CD8-positive, alpha-beta memory T cell (primary cell): ENCODE results near the gene TXNRD2. TPM values are rescaled to one million over a fixed set of nuclear protein-coding genes. Genes with fewer than 3 reads are reported as not detected.

Experiments used
- CTCF ChIA-PET: fragments of 350-600 bp; sonication (Branson Sonifier 250); formaldehyde crosslinking; loops from one replicate; lab custom pipeline; 2021; ENCODE audit warnings: antibody characterized with exemption; lab: Charles Lee
- POLR2A ChIA-PET: fragments of 350-600 bp; sonication (Branson Sonifier 250); formaldehyde crosslinking; loops from one replicate; lab custom pipeline; 2021; ENCODE audit warnings: antibody characterized with exemption; lab: Charles Lee
- DNase-seq, 5 donors: peaks; one replicate each; pipeline versions ENCODE4 v3.0.0 to v3.0.0-alpha.2; 2020 to 2022; ENCODE audit warnings: mixed read lengths in 1 of 5
- H3K27ac ChIP-seq: one replicate; pipeline ENCODE4 v1.7.0; 2013; ENCODE audit warnings: low read depth, mild to moderate bottlenecking, low read length, moderate library complexity
- H3K27me3 ChIP-seq: 2 replicates; pipeline ENCODE4 v1.7.0; 2013; ENCODE audit warnings: low read length, mild to moderate bottlenecking; ENCODE audit not compliant: insufficient read depth, poor library complexity, severe bottlenecking
- H3K36me3 ChIP-seq: 2 replicates; pipeline ENCODE4 v1.7.0; 2013; ENCODE audit warnings: mild to moderate bottlenecking, low read length, moderate library complexity; ENCODE audit not compliant: insufficient read depth
- H3K4me1 ChIP-seq: 2 replicates; pipeline ENCODE4 v1.7.0; 2013; ENCODE audit warnings: mild to moderate bottlenecking, low read length, moderate library complexity; ENCODE audit not compliant: insufficient read depth
- H3K4me3 ChIP-seq: 2 replicates; pipeline ENCODE4 v1.7.0; 2013; ENCODE audit warnings: mild to moderate bottlenecking, low read length
- H3K9me3 ChIP-seq: 2 replicates; pipeline ENCODE4 v1.7.0; 2013; ENCODE audit warnings: mild to moderate bottlenecking, low read length
- H3K27ac Mint-ChIP-seq, 8 donors: one replicate each; pipeline ENCODE4 v1.8.0; 2020 to 2021; ENCODE audit warnings: mixed read lengths in 8 of 8, mild to moderate bottlenecking in 6 of 8, inconsistent platforms in 3 of 8, moderate library complexity in 3 of 8
- H3K27me3 Mint-ChIP-seq, 2 donors: one replicate each; pipeline ENCODE4 v1.8.0; 2020 to 2021; ENCODE audit warnings: mixed read lengths in 2 of 2, mild to moderate bottlenecking in 1 of 2, moderate library complexity in 1 of 2
- H3K36me3 Mint-ChIP-seq, 3 donors: one replicate each; pipeline ENCODE4 v1.8.0; 2020 to 2021; ENCODE audit warnings: mixed read lengths in 3 of 3, inconsistent platforms in 1 of 3, mild to moderate bottlenecking in 1 of 3
- H3K4me1 Mint-ChIP-seq, 3 donors: one replicate each; pipeline ENCODE4 v1.8.0; 2020 to 2021; ENCODE audit warnings: mixed read lengths in 3 of 3, inconsistent platforms in 1 of 3, mild to moderate bottlenecking in 1 of 3
- H3K4me3 Mint-ChIP-seq, 7 donors: one replicate each; pipeline ENCODE4 v1.8.0; 2020 to 2021; ENCODE audit warnings: mixed read lengths in 7 of 7, mild to moderate bottlenecking in 6 of 7, moderate library complexity in 4 of 7, inconsistent platforms in 2 of 7
- H3K9me3 Mint-ChIP-seq, 5 donors: one replicate each; pipeline ENCODE4 v1.8.0; 2020 to 2022; ENCODE audit warnings: mixed read lengths in 5 of 5, mild to moderate bottlenecking in 3 of 5, moderate library complexity in 2 of 5, inconsistent platforms in 1 of 5
- polyA plus RNA-seq: library from polyadenylated mRNA; unstranded; fragments of 300-500 nt; fragmentation: Illumina TruSeq; gene quantifications from one replicate; pipeline ENCODE4 v1.2.3, GENCODE V29; 2021
- total RNA-seq, 2 experiments: library from RNA; stranded (reverse); gene quantifications; one replicate each; pipeline ENCODE4 v1.2.3, GENCODE V29; 2021

The TXNRD2 gene
- 10 to 100 TPM; 27.6 to 27.9 TPM for total RNA-seq
- 13.8 TPM for polyA plus RNA-seq

GRCh38 chr22:19941365-19942082 is at the start of gene TXNRD2, which contains the start of gene COMT:
Gene TXNRD2, minus strand, starts transcription at chr22:19941818. Its CDS starts 15 bp downstream, at chr22:19941803.
Gene COMT, plus strand, starts transcription at chr22:19941772. Its CDS starts 20,755 bp downstream, at chr22:19962527.
- POLR2A ChIA-PET, result interaction anchor here (0.8 to 1.5 kb wide), 3 partner anchors 15 to 150 kb away, joined by 3 to 5 read pairs (median 3); no protein-coding TSS in a partner anchor
- Mint-ChIP-seq H3K4me1 (peaks cover 38 to 54% (median 45%) of the 10 kb centered on the region in 3 donors), H3K27ac (peak within 1 kb of the TSS; percentile 81 to 98 (median 95)), H3K4me3 (peak within 1 kb of the TSS; percentile 85 to 96 (median 94)), H3K9me3 (peaks cover 2 to 6% (median 5%) of the 10 kb centered on the region in 5 donors), H3K36me3 (peaks cover 7 to 21% (median 16%) of the 10 kb centered on the region in 3 donors), H3K27me3 (no peaks in the 10 kb centered on the region)
- CTCF ChIA-PET, result interaction anchor here (0.6 kb wide), 1 partner anchor 13 kb away, joined by 3 read pairs; no protein-coding TSS in a partner anchor
- DNase-seq, result peak; percentile 55 to 82 (median 67)
- Histone ChIP-seq H3K27ac (peak within 1 kb of the TSS; percentile 99), H3K9me3 (no peaks in the 10 kb centered on the region), H3K4me1 (peaks cover 31% of the 10 kb centered on the region), H3K36me3 (no peaks in the 10 kb centered on the region), H3K4me3 (peak within 1 kb of the TSS; percentile 97), H3K27me3 (no peaks in the 10 kb centered on the region)

GRCh38 chr22:19991395-19991644 is 49.7 kb upstream of the TXNRD2 start:
- peaks cover 0 to 5% (median under 1%) of the 10 kb centered on the region in 3 donors for H3K4me1 Mint-ChIP-seq
- POLR2A ChIA-PET, result no interaction called here
- no peaks in the 10 kb centered on the region for H3K9me3 Mint-ChIP-seq
- no peaks in the 10 kb centered on the region for H3K36me3 Mint-ChIP-seq
- CTCF ChIA-PET, result no interaction called here
- H3K4me3 Mint-ChIP-seq, result no peak overlapping the region
- H3K27ac ChIP-seq, result no peak overlapping the region
- no peaks in the 10 kb centered on the region for H3K27me3 ChIP-seq
- H3K4me3 ChIP-seq, result no peak overlapping the region
- no peaks in the 10 kb centered on the region for H3K36me3 ChIP-seq
- DNase-seq, result no peak
- H3K9me3 ChIP-seq, result no peaks in the 10 kb centered on the region
- H3K4me1 ChIP-seq, result peaks cover 23% of the 10 kb centered on the region
- no peak overlapping the region for H3K27ac Mint-ChIP-seq
- peaks cover 0 to 5% of the 10 kb centered on the region in 2 donors for H3K27me3 Mint-ChIP-seq

- H3K36me3 ChIP-seq, result no peaks in the 10 kb centered on the region
- Mint-ChIP-seq H3K4me1 (peaks cover 0 to 7% (median 2%) of the 10 kb centered on the region in 3 donors), H3K9me3 (no peaks in the 10 kb centered on the region), H3K27ac (no peak overlapping the region), H3K4me3 (no peak overlapping the region), H3K36me3 (no peaks in the 10 kb centered on the region), H3K27me3 (peaks cover 0 to 3% of the 10 kb centered on the region in 2 donors)
- H3K9me3 ChIP-seq, result no peaks in the 10 kb centered on the region
- CTCF ChIA-PET, result no interaction called here
- POLR2A ChIA-PET, result no interaction called here
- H3K4me1 ChIP-seq, result peaks cover 28% of the 10 kb centered on the region
- H3K27ac ChIP-seq, result peak overlapping the region; percentile 93
- H3K27me3 ChIP-seq, result peaks cover 4% of the 10 kb centered on the region
- H3K4me3 ChIP-seq, result no peak overlapping the region
- no peak for DNase-seq
Measured at GRCh38 chr22:19990609-19991394, 49.2 kb upstream of the TXNRD2 start.

- Histone ChIP-seq H3K36me3 (no peaks in the 10 kb centered on the region), H3K27me3 (peaks cover 5% of the 10 kb centered on the region), H3K9me3 (no peaks in the 10 kb centered on the region), H3K4me3 (no peak overlapping the region), H3K27ac (peak overlapping the region; percentile 93), H3K4me1 (peaks cover 28% of the 10 kb centered on the region)
- Mint-ChIP-seq H3K27ac (no peak overlapping the region), H3K4me1 (peaks cover 0 to 7% (median 2%) of the 10 kb centered on the region in 3 donors), H3K9me3 (no peaks in the 10 kb centered on the region), H3K36me3 (no peaks in the 10 kb centered on the region), H3K27me3 (peaks cover 0 to 7% of the 10 kb centered on the region in 2 donors), H3K4me3 (peak overlapping the region in 1 of 7 donors; percentile 40)
- DNase-seq, result no peak
- POLR2A ChIA-PET, result no interaction called here
- CTCF ChIA-PET, result no interaction called here
Measured at GRCh38 chr22:19990188-19990587, 48.6 kb upstream of the TXNRD2 start.

DNA sequence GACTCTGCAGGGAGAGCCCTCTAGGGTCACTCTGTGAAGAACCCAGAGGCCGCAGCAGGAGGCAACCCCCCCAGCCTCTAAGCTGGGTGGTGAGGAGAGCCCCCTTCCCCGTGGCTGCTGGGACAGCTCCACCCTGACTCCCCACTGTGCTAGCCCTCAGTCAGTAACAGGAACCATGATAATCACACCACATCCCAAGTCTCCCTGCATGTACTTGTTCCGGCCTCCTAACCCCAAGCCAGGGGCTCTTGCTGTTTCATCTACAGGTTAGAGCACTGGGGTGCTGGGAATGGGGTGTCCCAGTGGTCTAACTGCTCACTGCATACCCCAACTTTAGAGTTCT is 48.1 kb upstream of the TXNRD2 start:
- H3K4me1 Mint-ChIP-seq, result peaks cover 0 to 7% (median 2%) of the 10 kb centered on the region in 3 donors
- H3K27me3 Mint-ChIP-seq, result peaks cover 0 to 7% of the 10 kb centered on the region in 2 donors
- H3K9me3 ChIP-seq, result no peaks in the 10 kb centered on the region
- DNase-seq, result no peak
- no peaks in the 10 kb centered on the region for H3K36me3 ChIP-seq
- H3K4me1 ChIP-seq, result peaks cover 28% of the 10 kb centered on the region
- ChIA-PET POLR2A (no interaction called here), CTCF (no interaction called here)
- no peak overlapping the region for H3K4me3 Mint-ChIP-seq
- H3K27ac Mint-ChIP-seq, result no peak overlapping the region
- no peaks in the 10 kb centered on the region for H3K36me3 Mint-ChIP-seq
- H3K27ac ChIP-seq, result peak overlapping the region; percentile 93
- H3K4me3 ChIP-seq, result no peak overlapping the region
- H3K9me3 Mint-ChIP-seq, result no peaks in the 10 kb centered on the region
- H3K27me3 ChIP-seq, result peaks cover 5% of the 10 kb centered on the region

- Histone ChIP-seq H3K36me3 (no peaks in the 10 kb centered on the region), H3K4me1 (peaks cover 28% of the 10 kb centered on the region), H3K4me3 (no peak overlapping the region), H3K9me3 (no peaks in the 10 kb centered on the region), H3K27me3 (peaks cover 5% of the 10 kb centered on the region), H3K27ac (peak overlapping the region; percentile 93)
- Mint-ChIP-seq H3K36me3 (no peaks in the 10 kb centered on the region), H3K27me3 (peaks cover 0 to 6% of the 10 kb centered on the region in 2 donors), H3K4me1 (peaks cover 0 to 7% (median 2%) of the 10 kb centered on the region in 3 donors), H3K9me3 (no peaks in the 10 kb centered on the region), H3K27ac (no peak overlapping the region), H3K4me3 (no peak overlapping the region)
- ChIA-PET POLR2A (no interaction called here), CTCF (no interaction called here)
- DNase-seq, result no peak
Measured at GRCh38 chr22:19988965-19989724, 47.5 kb upstream of the TXNRD2 start.

DNA sequence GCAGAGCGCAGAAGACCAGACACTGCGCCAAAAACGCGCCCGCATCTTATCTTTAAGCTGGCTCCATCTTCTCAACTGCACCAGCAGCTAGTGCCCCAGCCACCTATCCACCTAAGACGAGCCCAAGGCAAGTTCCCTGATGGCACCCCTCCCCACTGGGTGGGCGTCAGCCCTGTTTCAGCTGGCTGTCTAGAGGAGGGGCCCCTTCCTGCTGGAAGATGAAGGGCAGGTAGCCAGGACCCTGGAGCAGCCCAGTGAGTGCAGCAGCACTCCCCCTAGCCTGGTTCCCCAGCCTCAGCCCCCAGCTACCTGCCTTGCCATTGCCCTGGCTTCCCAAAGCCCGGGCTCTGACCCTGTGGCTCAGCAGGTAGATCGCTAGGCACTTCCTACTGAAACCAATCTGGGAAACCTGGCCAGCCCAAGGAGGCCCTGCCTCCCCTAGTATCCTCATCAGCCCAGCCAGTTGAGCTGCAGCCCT is 46.8 kb upstream of the TXNRD2 start:
- Histone ChIP-seq H3K27ac (peak overlapping the region; percentile 93), H3K4me1 (peaks cover 28% of the 10 kb centered on the region), H3K27me3 (peaks cover 5% of the 10 kb centered on the region), H3K4me3 (no peak overlapping the region), H3K9me3 (no peaks in the 10 kb centered on the region), H3K36me3 (no peaks in the 10 kb centered on the region)
- ChIA-PET POLR2A (no interaction called here), CTCF (interaction anchor here (0.9 kb wide), 1 partner anchor 18 kb away, joined by 3 read pairs; no protein-coding TSS in a partner anchor)
- peaks cover 0 to 4% of the 10 kb centered on the region in 2 donors for H3K27me3 Mint-ChIP-seq
- no peaks in the 10 kb centered on the region for H3K36me3 Mint-ChIP-seq
- no peak overlapping the region for H3K27ac Mint-ChIP-seq
- H3K4me3 Mint-ChIP-seq, result peak overlapping the region in 3 of 7 donors; percentile 46 to 87 (median 63)
- no peaks in the 10 kb centered on the region for H3K9me3 Mint-ChIP-seq
- DNase-seq, result no peak
- peaks cover 0 to 7% (median 2%) of the 10 kb centered on the region in 3 donors for H3K4me1 Mint-ChIP-seq
